ENCODE measurements around the gene CMTM1.
"Not testable (repeated sequence)": the region's sequence is repeated elsewhere in the genome, so short reads cannot be mapped to it uniquely, and the experiment has no call there.

Gene CMTM1

GRCh38 chr16:66594739-66595138 lies 28.5 kb downstream of the CMTM1 start:
- DNase-seq = no peak

GRCh38 chr16:66596559-66596958 lies 30.3 kb downstream of the CMTM1 start:
- not testable (repeated sequence) for DNase-seq

GRCh38 chr16:66596986-66597848 lies 31.0 kb downstream of the CMTM1 start:
- DNase-seq = no peak

- no peak for DNase-seq
These were observed 31.9 kb downstream of the CMTM1 start for GRCh38 chr16:66598111-66598510.

GRCh38 chr16:66599726-66600125 lies 33.5 kb downstream of the CMTM1 start:
- DNase-seq = no peak

GRCh38 chr16:66600477-66600876 lies 34.2 kb downstream of the CMTM1 start:
- DNase-seq = no peak

- no peak for DNase-seq
These were observed 35.2 kb downstream of the CMTM1 start for GRCh38 chr16:66601471-66601870.

- DNase-seq = peak; percentile 63
These were observed 37.5 kb downstream of the CMTM1 start for GRCh38 chr16:66603537-66604375.

GRCh38 chr16:66604376-66605176 lies 38.3 kb downstream of the CMTM1 start, which contains the start of gene CMTM3:
TSS of gene CMTM3 (plus strand) at chr16:66604704. CDS start at chr16:66604806, 102 bp downstream.
- peak; percentile 63 for DNase-seq

GRCh38 chr16:66605177-66605978 lies 39.1 kb downstream of the CMTM1 start:
- no peak for DNase-seq

- DNase-seq = peak; percentile 65
These were observed 39.9 kb downstream of the CMTM1 start for GRCh38 chr16:66605979-66606751.

GRCh38 chr16:66608241-66609138 lies 42.3 kb downstream of the CMTM1 start:
- DNase-seq = peak; percentile 47

- no peak for DNase-seq
These were observed 42.9 kb downstream of the CMTM1 start for GRCh38 chr16:66609139-66609510.

- DNase-seq = peak; percentile 93
These were observed 44.0 kb downstream of the CMTM1 start for GRCh38 chr16:66610111-66610820.

GRCh38 chr16:66611911-66612310 lies 45.7 kb downstream of the CMTM1 start:
- not testable (repeated sequence) for DNase-seq

GRCh38 chr16:66612422-66612821 lies 46.2 kb downstream of the CMTM1 start:
- no peak for DNase-seq

- no peak for DNase-seq
These were observed 48.0 kb downstream of the CMTM1 start for GRCh38 chr16:66614161-66614802.

- no peak for DNase-seq
These were observed 49.9 kb downstream of the CMTM1 start for GRCh38 chr16:66616169-66616568.

- no peak for DNase-seq
These were observed 50.4 kb downstream of the CMTM1 start for GRCh38 chr16:66616592-66616991.

All from NCI-H2171 treated with DMSO at 0.1 percent for 48 hours (cell line).